GM19455 (cell line): ENCODE data around the gene ADH5.
"Not testable (repeated sequence)": the region's sequence is repeated elsewhere in the genome, so short reads cannot be mapped to it uniquely, and the experiment has no call there.

Experiments used
- ATAC-seq: cut with Tn5 transposase; IDR thresholded peaks from one replicate; pipeline ENCODE4 v1.9.1; 2021; ENCODE audit not compliant: unreplicated experiment

Gene ADH5

GRCh38 chr4:99088481-99089365 is at the start of gene ADH5:
Gene ADH5 (minus strand): TSS chr4:99088788. CDS start chr4:99088700, 88 bp downstream.
- ATAC-seq, result peak; percentile 95

GRCh38 chr4:99136329-99136728 is 47.7 kb upstream of the ADH5 start:
- ATAC-seq, result no peak

- no peak for ATAC-seq
Observed at GRCh38 chr4:99135541-99136162, 47.1 kb upstream of the ADH5 start.

- no peak for ATAC-seq
Observed at GRCh38 chr4:99134586-99134985, 46.0 kb upstream of the ADH5 start.

GRCh38 chr4:99131378-99131777 is 42.8 kb upstream of the ADH5 start:
- no peak for ATAC-seq

- no peak for ATAC-seq
Observed at GRCh38 chr4:99126376-99126775, 37.8 kb upstream of the ADH5 start.

- ATAC-seq, result no peak
Observed at GRCh38 chr4:99121008-99121407, 32.4 kb upstream of the ADH5 start.

GRCh38 chr4:99120501-99120900 is 31.9 kb upstream of the ADH5 start:
- no peak for ATAC-seq

GRCh38 chr4:99117876-99118693 is 29.5 kb upstream of the ADH5 start:
- no peak for ATAC-seq

- not testable (repeated sequence) for ATAC-seq
Observed at GRCh38 chr4:99117122-99117841, 28.7 kb upstream of the ADH5 start.

- ATAC-seq, result not testable (repeated sequence)
Observed at GRCh38 chr4:99109286-99109685, 20.7 kb upstream of the ADH5 start.

GRCh38 chr4:99104153-99104552 is 15.6 kb upstream of the ADH5 start:
- ATAC-seq, result no peak

- no peak for ATAC-seq
Observed at GRCh38 chr4:99103166-99103565, 14.6 kb upstream of the ADH5 start.

- no peak for ATAC-seq
Observed at GRCh38 chr4:99102634-99103033, 14.0 kb upstream of the ADH5 start.

GRCh38 chr4:99100876-99101275 is 12.3 kb upstream of the ADH5 start:
- ATAC-seq, result no peak

- not testable (repeated sequence) for ATAC-seq
Observed at GRCh38 chr4:99099814-99100213, 11.2 kb upstream of the ADH5 start.

GRCh38 chr4:99099311-99099710 is 10.7 kb upstream of the ADH5 start:
- no peak for ATAC-seq

GRCh38 chr4:99091841-99092240 is 3.3 kb upstream of the ADH5 start:
- ATAC-seq, result not testable (repeated sequence)

GRCh38 chr4:99091216-99091575 is 2.6 kb upstream of the ADH5 start:
- ATAC-seq, result no peak

GRCh38 chr4:99090481-99091215 is 2.1 kb upstream of the ADH5 start:
- ATAC-seq, result no peak
